NCI-H2029 treated with DMSO at 0.1 percent for 48 hours (cell line): Measurements from ENCODE around the gene LZTR1.

Experiments used
- DNase-seq: peaks from one replicate; lab custom pipeline; 2025; lab: John Stamatoyannopoulos, UW

LZTR1 gene

DNA sequence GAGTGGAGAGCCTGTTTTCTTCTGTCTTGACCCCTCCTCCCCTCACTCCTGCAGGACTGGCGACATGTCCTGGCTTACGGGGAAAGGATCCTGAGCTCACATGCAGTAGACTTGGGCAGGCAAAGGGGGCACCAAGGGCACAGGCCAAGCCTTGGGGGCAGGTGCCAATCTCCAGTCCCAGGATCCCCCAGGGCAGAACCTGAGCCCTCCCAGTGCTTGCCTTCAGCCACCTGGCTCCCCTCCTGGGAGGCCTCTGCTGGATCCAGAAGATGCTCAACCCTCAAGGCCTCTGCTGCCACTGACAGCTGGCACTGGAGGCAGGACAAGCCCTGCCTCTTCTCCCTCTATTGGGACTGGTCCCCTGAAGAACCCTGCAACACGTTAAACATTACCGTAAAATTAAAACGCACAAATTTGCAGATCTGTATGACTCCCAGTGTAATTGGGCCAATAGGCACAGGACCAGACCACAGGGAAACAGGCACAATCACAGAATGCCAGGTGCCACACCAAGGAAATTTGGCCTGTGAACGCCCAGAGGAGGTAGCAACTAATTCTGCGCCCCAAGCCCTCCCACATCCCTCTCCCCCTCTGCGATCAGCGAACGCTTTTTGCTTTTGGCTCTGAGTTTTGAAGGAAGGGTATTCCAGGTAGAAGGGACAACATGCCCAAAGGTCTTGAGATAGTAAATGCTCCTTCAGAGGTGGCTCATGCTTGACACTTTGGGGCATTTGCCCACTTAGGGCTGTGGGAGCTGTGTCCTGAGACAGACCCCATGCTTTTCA, 967 bp upstream of the LZTR1 start:
- no peak for DNase-seq

GRCh38 chr22:20982563-20982882, 426 bp downstream of the LZTR1 start:
- no peak for DNase-seq

DNA sequence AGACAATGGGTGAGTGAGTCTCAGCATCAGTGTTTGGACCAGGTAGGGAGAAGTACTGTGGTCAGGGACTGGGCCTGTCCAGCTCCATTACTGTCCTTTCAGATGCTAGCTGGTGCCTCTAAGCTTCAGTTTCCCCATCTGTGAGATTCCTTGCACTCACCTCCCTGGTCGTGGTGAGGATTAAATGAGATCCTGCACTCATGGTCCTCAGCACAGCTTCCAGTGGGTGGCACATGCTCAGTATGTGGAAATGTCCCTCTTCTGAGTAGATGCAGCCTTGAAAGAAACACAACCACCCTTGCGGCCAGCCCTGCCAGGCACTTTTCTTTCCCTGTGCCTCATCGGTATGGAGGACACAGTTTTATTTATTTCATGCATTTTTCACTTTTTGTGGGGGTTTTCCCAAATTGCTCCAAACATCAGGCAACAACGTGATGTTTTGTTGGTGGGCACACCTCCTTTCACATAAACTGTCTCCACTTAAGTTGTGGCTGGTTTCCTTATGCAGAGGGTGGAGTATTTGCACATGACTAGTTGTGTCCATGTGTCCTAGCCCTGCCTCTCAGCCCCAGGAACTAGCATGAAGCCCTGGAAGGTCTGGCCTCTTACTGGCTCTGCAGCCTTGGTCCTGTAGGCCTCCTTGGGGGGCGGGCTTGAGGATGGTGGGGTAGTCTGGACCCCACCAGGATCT, 1.1 kb downstream of the LZTR1 start:
- no peak for DNase-seq

DNA sequence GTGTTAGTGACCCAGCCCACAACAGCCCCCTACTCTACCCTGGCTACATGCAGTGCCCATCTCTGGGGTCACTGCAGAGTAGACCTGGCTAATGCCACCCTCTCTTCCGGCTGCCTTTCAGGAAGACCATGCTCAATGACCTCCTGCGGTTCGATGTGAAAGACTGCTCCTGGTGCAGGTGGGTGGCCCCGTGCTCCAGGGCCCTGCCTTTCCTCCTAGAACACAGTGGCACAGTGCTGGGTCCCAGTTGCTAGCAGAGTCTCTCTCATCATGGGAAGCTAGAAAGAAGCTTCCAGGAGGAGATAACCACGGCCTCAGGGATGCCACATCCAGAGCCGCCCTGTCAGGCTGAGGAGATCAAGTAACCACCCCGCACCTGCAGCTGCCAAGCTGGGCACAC, 3.6 kb downstream of the LZTR1 start:
- DNase-seq, result no peak

DNA sequence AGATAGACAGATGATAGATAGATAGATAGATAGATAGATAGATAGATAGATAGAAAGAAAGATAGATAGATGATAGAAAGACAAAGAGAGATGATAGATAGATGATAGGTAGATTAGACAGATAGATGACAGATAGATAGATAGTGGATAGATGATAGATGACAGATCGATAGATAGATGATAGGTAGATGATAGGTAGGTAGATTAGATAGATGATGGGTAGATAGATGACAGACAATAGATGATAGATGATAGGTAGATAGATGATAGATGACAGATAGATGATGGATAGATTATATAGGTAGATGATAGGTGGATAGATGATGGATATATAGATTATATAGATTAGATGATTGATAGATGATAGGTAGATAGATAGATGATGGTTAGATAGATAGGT, 4.3 kb downstream of the LZTR1 start:
- DNase-seq, result no peak

GRCh38 chr22:20987375-20987774, 5.3 kb downstream of the LZTR1 start:
- DNase-seq, result no peak

DNA sequence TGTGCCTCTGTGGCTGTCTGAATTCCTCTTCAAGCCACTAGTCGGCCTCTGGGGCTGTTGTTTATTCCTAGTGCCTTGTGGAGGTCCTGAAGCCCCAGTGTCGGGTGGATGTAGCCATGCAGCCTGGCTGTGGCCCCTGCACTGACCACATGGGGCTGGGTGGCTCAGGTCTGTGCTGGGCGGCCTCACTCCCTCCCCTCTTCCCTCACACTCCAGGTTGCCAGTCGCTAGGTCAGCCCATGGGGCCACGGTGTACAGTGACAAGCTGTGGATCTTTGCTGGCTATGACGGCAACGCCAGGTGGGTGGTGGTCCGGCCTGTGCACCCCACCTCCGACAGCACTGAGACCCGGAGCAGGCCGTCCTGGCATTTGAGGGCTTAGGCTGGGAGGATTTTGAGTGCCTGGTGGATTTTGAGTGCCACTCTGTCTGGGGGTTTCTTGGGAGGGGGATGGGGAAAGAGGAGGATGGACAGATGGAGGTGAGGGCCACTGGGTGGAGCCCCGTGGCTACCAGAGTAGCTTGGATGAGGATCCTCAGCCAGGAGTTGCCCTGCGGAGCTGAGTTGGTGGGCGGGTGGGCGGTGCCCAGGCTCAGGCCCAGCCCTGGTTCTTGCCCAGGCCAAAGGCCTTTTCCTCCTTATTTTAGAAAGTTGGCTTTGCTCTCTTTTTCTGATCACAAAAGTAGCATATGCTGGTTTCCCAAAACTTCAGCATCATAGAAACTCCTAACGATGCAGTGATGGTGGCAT, 6.7 kb downstream of the LZTR1 start:
- no peak for DNase-seq

GRCh38 chr22:20989323-20990138, 7.4 kb downstream of the LZTR1 start:
- DNase-seq, result no peak

- DNase-seq, result no peak
These were observed 8.4 kb downstream of the LZTR1 start for GRCh38 chr22:20990184-20991180.

GRCh38 chr22:20991252-20992055, 9.4 kb downstream of the LZTR1 start:
- no peak for DNase-seq

DNA sequence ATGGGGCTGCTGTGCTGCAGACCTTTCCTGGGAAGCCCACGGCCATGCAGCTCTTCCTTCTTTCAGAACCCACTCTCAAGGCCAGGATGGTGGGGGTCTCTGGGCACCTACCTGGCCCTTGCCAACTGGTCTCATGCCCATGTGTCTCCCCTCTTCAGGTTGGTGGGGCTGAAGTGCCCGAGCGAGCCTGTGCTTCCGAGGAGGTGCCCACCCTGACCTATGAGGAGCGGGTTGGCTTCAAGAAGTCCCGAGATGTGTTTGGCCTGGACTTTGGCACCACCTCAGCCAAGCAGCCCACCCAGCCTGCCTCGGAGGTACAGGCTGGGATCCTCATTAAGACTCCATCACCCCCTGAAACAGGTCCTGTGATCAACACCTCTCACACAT, 10.0 kb downstream of the LZTR1 start:
- DNase-seq, result no peak

DNA sequence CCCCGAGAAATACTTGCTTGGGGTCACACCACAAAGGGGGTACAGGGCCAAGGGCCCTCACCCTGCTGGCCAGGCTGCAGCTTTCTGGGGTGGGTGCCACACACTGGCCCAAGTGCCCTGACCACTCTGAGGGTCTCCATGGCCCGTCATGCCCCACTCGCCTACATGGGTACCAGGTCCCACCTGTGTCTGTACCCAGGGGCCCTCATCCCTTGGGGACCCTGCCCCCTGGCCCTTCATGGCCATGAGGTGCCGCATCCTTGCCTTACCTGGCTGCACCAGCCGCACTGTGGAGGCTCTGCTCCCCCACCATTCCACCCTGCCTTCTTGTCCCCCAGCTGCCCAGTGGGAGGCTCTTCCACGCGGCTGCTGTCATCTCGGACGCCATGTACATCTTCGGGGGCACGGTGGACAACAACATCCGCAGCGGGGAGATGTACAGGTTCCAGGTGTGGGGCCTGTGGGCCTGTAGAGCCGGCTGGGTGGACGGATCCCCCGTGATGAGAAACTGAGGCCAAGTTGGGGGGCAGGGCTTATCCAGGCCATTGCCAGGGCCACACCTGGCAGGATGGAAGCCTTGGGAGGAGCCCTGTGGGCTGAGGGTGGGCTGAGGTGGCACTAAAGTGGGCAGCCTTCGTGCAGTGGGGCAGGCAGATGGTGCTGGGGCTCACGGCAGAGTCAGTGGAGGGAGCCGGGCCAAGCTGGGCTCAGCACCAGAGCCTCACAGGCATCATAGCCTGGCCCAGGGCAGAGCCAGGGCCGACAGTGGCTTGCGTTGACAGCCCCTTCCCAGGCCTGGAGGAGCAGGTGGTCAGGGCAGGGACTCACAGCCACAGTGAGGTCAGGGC, 10.6 kb downstream of the LZTR1 start:
- DNase-seq, result no peak

DNA sequence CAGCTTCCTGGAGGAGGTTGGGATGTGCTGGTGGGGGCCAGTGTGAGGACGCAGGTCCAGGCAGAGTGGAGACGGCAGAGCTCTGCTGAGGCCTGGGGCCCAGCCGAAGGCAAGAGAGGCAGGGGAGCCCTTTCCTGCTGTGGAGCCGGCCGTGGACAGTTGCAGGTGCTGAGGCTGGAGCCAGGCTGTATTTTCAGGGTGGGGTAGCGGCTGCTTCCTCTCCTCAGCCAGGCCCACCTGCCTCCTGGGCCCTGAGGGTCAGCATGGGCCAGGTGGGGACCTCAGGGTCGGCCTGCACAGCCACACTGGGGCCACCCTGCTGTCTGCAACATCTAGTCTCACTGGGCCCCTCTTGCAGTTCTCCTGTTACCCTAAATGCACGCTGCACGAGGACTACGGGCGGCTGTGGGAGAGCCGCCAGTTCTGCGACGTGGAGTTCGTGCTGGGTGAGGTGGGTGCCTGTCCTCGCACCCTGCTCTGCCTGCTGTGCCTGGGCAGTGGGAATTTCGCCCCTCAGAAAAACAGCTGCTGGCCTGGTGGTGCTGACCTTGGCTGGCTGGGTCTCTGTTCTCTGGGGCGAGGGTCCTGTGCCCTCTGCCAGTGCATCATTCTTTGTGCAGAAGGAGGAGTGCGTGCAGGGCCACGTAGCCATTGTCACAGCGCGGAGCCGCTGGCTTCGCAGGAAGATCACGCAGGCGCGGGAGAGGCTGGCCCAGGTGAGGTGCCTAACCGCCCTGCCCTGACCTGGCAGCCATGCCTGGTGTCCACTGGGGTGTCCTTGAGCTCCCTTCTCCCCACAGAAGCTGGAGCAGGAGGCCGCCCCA, 11.4 kb downstream of the LZTR1 start:
- DNase-seq, result no peak

GRCh38 chr22:20994128-20994901, 12.2 kb downstream of the LZTR1 start:
- no peak for DNase-seq

DNA sequence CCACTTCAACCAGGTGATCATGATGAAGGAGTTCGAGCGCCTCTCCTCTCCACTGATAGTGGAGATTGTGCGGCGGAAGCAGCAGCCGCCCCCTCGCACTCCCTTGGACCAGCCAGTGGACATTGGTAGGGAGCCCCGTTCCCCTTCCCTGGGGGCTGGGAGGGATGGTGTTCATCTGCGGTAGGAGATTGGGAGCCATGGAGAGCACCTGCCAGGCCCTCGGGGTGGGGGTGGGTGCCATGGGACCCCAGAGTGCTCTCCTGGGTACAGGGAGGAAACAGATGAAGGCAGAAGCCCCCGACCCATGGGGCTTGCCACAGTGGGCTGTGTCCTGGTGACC, 12.8 kb downstream of the LZTR1 start:
- no peak for DNase-seq

- no peak for DNase-seq
These were observed 13.4 kb downstream of the LZTR1 start for GRCh38 chr22:20995329-20996030.

GRCh38 chr22:20996031-20996410, 13.9 kb downstream of the LZTR1 start:
- DNase-seq, result no peak
